Progenitor cell of endocrine pancreas (in vitro differentiated cells): ENCODE data around the gene TBX6. TPM values are rescaled to one million over a fixed set of nuclear protein-coding genes. Genes with fewer than 3 reads are reported as not detected.

Source experiments
- DNase-seq: peaks from one replicate; pipeline ENCODE4 v3.0.0; 2021; ENCODE audit warnings: low spot score; ENCODE audit not compliant: unreplicated experiment
- H3K27ac Mint-ChIP-seq: 2 replicates; pipeline ENCODE4 v1.8.0; 2021; ENCODE audit warnings: mild to moderate bottlenecking, moderate library complexity, mixed read lengths
- H3K27me3 Mint-ChIP-seq: 2 replicates; pipeline ENCODE4 v1.8.0; 2021; ENCODE audit warnings: mixed read lengths
- H3K36me3 Mint-ChIP-seq: 2 replicates; pipeline ENCODE4 v1.8.0; 2022; ENCODE audit warnings: mixed read lengths; ENCODE audit not compliant: insufficient read depth
- H3K4me1 Mint-ChIP-seq: 2 replicates; pipeline ENCODE4 v1.8.0; 2021; ENCODE audit warnings: low read depth, mixed read lengths
- H3K4me3 Mint-ChIP-seq: 2 replicates; pipeline ENCODE4 v1.8.0; 2021; ENCODE audit warnings: low read depth, mild to moderate bottlenecking, moderate library complexity, mixed read lengths
- H3K9me3 Mint-ChIP-seq: 2 replicates; pipeline ENCODE4 v1.8.0; 2021; ENCODE audit warnings: low read depth, mixed read lengths
- CTCF ChIP-seq: fragments of 200-600 bp; sonication (generic); IDR thresholded peaks from one replicate; pipeline ENCODE4 v1.5.0; 2021; ENCODE audit warnings: antibody characterized with exemption, mild to moderate bottlenecking; ENCODE audit not compliant: unreplicated experiment
- total RNA-seq: library from RNA; stranded (reverse); gene quantifications from 2 replicates; pipeline ENCODE4 v1.2.1, GENCODE V29; 2021

The TBX6 gene
- total RNA-seq, 1 donor from 2014 or later: 3.5 TPM

DNA sequence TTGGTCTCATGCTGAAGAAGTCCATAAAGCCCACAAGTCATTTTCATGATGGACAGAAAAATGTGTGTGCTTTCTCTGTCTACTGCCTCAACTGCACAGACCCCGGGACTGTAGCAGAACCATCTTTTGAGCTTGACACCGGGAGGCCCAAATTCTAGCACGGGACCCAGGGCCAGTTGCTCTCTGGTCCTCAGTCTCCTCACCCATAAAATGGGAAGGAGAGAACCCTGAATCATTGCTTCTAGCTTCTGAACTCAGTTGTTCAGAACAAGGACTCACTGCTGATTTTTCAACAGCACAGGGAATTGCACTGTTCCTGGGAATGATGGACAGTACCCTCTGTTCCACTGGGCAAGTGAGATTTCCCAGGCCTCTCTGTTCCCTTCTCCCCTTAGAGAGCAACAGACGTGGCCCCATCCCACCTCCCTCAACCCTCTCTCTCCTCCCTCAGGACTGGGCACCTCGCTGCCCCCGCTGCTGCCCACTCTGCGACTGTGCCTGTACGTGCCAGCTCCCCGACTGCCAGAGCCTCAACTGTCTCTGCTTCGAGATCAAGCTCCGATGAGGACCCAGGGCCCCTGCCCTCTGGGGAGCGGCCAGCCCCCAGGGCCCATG, 28.3 kb downstream of the TBX6 start:
- no peak for TF ChIP-seq CTCF

GRCh38 chr16:30060836-30061554, 30.7 kb downstream of the TBX6 start:
- Mint-ChIP-seq H3K36me3 (peaks cover 6% of the 10 kb centered on the region), H3K27ac (peak overlapping the region; percentile 66)

More for the DNA sequence above, 28.3 kb downstream of the TBX6 start:
- peak overlapping the region; percentile 91 for H3K27ac Mint-ChIP-seq
- H3K27me3 Mint-ChIP-seq: no peaks in the 10 kb centered on the region
- no peaks in the 10 kb centered on the region for H3K9me3 Mint-ChIP-seq
- H3K36me3 Mint-ChIP-seq: peaks cover 12% of the 10 kb centered on the region
- DNase-seq: no peak
- no peak overlapping the region for H3K4me3 Mint-ChIP-seq
- peaks cover 16% of the 10 kb centered on the region for H3K4me1 Mint-ChIP-seq

DNA sequence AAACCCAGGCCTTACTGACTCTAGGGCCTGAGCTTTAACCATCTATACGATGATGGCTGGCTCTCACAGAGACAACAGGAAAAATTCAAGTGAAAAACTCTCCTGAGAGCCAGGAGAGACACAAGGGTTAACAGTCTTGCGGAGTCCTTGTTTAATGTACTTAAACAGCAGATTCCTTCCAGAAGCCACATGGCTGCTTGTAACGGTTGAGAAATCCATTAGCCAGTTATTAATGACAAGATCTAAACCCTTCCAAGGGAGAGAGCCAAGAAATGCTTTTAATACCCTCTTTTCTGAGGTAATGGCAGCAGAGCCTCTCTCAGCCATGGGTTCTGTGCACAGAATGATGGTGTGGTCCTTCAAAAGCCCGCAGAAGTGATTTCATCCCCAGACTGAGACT, 31.4 kb downstream of the TBX6 start:
- H3K9me3 Mint-ChIP-seq: no peaks in the 10 kb centered on the region
- peaks cover 8% of the 10 kb centered on the region for H3K4me1 Mint-ChIP-seq
- peaks cover 6% of the 10 kb centered on the region for H3K36me3 Mint-ChIP-seq
- DNase-seq: no peak
- no peaks in the 10 kb centered on the region for H3K27me3 Mint-ChIP-seq
- no peak overlapping the region for H3K27ac Mint-ChIP-seq
- no peak for TF ChIP-seq CTCF
- H3K4me3 Mint-ChIP-seq: no peak overlapping the region

More at GRCh38 chr16:30060836-30061554, 30.7 kb downstream of the TBX6 start:
- H3K4me1 Mint-ChIP-seq: peaks cover 8% of the 10 kb centered on the region
- TF ChIP-seq CTCF: no peak
- no peak overlapping the region for H3K4me3 Mint-ChIP-seq
- no peak for DNase-seq
- no peaks in the 10 kb centered on the region for H3K27me3 Mint-ChIP-seq
- no peaks in the 10 kb centered on the region for H3K9me3 Mint-ChIP-seq

DNA sequence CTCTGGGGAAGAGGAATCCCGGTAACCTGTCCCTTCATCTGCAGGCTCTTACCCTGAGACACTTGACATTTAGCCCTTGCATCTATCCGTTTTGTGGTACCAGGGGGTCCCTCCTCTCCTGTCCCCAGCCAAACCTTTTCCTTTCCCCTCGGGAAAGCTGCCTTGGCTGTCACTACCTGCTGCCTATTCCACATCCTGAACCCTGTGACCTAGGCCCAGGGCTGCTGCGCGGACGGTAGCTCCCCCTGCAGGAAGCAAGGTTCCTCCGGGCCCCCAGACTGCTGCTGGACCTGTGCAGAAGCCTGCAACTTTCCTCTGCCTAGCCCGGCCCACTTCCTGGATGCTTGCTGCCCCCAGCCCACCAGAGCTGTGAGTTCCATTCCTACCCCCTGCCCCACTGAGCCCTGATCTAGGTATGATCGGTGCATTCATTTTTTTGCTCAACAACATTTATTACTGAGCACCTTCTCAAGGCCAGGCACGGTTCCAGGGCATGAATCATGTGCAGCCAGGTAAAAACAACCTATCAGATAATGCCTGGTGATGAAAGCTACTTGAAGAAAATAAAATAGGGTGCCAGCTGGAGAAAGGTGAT, 36.7 kb downstream of the TBX6 start:
- H3K9me3 Mint-ChIP-seq: no peaks in the 10 kb centered on the region
- peak overlapping the region; percentile 64 for H3K4me3 Mint-ChIP-seq
- peak overlapping the region; percentile 13 for H3K27ac Mint-ChIP-seq
- no peak for DNase-seq
- no peaks in the 10 kb centered on the region for H3K27me3 Mint-ChIP-seq
- H3K4me1 Mint-ChIP-seq: peaks cover 6% of the 10 kb centered on the region
- peak; percentile 56 for TF ChIP-seq CTCF
- H3K36me3 Mint-ChIP-seq: peaks cover 2% of the 10 kb centered on the region

- Mint-ChIP-seq H3K27ac (no peak overlapping the region), H3K4me3 (peak overlapping the region; percentile 64), H3K9me3 (no peaks in the 10 kb centered on the region), H3K27me3 (no peaks in the 10 kb centered on the region), H3K36me3 (peaks cover 2% of the 10 kb centered on the region), H3K4me1 (peaks cover 6% of the 10 kb centered on the region)
- no peak for DNase-seq
- no peak for TF ChIP-seq CTCF
Measured at GRCh38 chr16:30054451-30054850, 37.3 kb downstream of the TBX6 start.
